Stimulated activated CD4-positive, alpha-beta T cell treated with anti-CD3 and anti-CD28 coated beads, Interleukin-12 subunit alpha, Interleukin-12 subunit beta, amount 100 ng/mL, for 48 hours (primary cell): ENCODE measurements around the gene LHPP.

Experiments used
- DNase-seq, 3 donors: peaks; one replicate each; pipeline ENCODE4 v3.0.0-alpha.2; 2020; ENCODE audit warnings: low read depth in 2 of 3, low spot score in 1 of 3

Gene LHPP

DNA sequence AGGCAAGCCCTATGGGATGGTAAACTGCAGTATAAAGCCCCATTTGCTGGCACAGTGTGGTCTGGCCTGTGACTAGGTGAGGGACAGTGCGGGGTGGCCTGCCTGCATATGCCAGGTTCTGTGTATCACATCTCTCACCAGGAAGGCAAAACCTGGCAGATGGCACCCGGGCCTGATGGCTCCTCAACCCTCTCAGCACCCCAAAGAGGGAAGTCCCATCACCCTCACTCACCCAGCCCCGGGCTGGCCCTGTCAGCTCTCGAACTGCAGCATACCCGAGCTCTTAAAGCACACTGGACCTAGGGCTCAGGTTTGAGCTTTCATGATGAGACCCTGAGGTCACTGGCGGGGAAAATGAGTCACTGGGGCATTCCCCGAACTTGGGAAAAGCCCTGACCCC lies 130.5 kb downstream of the LHPP start:
- no peak for DNase-seq

DNA sequence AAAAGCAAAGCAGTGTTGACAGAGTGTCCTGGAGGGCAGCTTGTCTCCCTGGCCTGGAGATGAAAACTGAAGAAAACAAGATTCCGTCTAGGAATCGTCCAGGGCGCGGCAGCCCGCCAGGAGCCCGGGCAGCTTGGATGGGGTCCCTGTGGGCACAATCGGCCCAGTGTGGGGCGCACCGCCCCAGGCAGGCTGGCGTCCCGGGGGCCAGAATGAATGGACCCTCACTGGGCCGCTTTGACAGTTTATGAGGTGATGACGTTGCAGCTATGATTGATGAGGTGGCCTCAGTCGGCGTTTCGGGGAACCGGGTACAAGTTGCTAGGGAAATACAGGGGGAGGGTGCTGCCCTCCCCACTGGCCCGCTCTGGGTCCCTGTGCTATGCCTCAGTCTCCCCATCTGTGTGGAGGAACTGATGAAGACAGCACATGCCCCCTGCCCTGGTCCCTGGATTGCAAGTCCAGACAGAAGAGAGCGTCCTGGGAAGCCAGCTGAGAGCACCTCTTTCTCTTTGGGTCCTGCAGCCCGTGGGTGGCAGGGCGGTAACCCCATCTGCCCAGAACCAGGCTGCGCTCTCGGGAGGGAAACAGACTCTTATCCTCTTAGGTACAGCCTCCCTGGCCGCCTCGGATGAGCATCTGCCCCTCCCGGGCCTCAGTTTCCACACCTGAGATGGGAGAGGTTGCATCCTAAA lies 131.3 kb downstream of the LHPP start:
- DNase-seq = no peak

DNA sequence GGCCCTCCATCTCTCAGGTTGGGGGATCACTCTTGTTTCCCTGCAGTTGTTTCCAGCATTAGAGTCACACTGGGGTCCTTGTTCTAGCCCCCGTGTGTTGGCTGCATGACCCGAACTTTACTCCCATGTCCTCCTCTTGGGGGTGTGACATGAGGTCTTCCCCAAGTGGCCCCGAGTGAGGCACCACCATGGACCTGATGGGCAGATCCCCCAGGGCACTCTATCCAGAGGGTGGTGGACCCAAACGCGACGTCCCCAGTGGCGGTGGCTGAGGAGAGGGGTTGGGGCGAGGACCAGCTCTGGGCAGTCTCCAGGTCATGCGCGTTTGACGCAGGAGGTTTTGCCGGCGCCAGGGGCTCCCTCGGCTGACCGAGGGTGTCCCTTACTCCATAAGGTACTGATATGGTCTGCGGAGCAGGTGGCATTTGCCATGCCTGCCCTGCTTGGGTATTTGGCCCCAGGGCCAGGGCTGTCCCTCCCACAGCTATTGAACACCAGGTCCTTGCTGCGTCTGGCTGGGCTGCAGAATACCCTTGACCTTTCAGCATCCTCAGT lies 131.9 kb downstream of the LHPP start:
- no peak for DNase-seq

DNA sequence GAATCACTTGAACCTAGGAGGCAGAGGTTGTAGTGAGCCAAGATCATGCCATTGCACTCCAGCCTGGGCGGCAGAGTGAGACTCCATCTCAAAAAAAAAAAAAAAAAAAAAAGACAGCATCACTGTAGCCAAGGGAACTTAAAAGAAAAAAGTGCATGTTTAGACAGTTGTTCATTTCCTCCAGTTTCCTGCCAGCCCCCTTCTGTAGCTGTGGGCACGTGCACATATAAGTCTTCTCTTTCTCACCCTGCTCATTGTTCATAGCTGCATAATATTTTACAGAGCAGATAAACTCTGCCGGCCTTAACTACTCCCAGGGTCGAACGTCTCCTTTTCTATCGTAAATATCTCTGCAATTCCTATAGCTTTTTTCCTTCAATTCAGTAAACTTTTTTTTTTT lies 132.6 kb downstream of the LHPP start:
- DNase-seq = no peak

DNA sequence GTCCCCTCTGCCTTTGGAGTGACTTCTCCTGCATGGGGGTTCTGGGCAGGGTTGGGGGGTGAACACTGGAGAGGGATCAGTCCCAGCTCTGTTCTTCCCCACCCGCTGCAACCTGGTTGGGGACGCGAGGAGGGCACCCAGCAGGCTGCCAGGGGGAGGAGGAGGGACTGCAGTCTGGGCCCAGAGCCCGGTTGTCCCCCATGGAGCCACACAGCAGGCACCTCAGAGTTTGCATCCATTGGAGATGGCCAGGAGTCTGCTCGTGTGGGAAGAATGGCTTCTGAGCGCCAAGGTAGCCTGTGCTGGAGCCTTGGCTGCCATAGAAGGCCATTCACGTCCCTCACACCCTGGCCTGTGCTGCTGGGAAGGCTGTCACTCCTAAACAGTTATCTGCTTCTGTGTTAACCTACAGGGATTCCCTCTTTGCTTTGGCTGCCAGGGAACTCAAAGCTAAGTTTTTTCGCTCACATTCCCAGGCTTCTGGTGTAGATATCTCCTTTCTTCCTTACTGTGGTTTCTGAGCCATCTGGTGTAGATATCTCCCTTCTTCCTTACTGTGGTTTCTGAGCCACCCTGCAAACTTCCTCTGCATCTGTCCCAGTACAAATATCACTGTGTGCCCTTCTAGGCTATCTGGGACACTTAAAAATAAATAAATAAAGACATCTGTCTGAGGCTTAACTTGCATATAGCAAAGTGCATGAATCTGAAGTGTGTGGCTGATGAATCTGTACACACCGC lies 133.7 kb downstream of the LHPP start:
- DNase-seq = no peak

DNA sequence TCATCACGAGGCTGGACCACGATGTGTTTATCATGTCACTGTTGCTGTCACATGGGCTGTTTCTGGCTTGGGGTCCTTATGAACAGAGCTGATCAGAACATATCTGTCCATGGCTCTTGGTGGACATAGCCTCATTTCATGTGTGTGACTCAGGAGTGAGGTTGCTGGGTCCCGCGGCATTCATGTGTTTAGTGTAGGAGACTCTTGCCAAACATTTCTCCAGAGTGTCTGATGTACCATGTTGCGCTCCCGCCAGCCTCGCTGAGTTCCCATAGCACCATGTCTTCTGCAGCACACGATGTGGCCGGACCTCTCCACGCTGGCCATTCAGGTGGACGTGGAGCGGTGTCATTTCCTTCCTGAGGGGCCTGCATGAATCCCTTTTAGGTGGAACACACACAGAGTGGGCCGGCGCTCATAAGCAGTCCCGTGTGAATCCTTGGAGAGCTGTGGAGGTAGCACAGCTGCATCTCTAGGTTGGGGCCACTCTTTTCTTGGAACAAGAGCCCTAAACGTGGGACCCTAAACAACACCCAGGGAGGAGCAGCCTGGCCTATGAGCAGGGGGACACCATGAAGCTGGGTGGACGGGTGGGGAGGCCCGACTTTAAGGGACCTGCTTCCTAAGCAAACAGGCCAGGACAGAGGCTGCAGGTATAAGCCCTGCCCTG lies 134.6 kb downstream of the LHPP start:
- no peak for DNase-seq

DNA sequence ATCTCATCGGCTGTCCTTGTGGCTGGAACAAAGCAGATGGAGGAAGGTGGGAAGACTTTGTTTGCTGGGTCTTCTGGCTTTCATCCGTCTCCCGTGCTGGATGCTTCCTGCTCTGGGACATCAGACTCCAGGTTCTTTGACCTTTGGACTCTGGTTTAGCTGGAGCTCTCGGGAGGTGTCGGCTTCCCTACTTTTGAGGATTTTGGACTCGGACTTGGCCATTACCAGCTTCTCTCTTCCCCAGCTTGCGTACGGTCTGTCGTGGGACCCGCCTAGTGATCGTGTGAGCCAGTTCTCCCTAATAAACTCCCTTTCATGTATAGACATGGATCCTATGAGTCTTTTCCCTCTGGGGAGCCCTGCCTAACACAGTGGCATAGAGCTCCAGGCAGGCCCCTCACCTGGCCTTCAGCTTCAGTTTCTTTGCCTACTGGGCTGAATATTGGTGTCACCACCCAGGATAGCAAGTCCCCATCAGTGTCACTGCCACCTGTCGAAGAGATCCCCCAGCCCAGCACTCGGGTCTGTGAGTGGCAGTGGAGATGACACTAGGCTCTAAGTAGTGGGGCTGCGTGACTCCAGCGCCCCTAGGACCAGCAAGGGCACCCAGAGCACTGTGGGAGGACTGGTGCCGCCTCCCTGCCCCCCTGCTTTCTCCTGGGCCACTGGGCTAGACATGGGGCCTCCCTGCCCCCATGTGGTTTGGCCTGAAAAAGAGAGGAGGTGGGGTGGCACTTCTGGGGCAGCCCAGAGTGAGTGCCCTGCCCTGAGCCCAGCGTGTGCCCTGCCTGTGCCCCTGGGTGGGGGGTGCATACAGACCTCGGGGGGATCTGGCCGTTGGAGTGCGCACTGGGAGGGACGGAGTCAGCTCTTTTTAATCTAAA lies 135.6 kb downstream of the LHPP start:
- no peak for DNase-seq

DNA sequence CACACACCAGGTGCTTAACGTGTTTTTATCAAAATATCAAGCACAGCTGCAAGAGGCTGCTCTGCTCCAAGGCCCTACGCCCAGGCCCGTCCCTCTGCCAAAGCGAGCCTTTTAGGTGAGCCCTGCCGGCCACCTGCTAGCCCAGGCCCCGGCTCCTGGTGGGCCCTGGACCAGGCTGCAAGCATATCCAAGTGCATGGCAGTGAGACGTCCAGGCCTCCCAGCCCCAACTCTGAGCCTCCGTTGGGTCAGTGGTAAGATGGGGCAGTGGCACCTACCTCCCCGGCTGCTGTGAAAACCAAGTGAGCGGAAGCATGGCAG lies 136.2 kb downstream of the LHPP start:
- DNase-seq = no peak

DNA sequence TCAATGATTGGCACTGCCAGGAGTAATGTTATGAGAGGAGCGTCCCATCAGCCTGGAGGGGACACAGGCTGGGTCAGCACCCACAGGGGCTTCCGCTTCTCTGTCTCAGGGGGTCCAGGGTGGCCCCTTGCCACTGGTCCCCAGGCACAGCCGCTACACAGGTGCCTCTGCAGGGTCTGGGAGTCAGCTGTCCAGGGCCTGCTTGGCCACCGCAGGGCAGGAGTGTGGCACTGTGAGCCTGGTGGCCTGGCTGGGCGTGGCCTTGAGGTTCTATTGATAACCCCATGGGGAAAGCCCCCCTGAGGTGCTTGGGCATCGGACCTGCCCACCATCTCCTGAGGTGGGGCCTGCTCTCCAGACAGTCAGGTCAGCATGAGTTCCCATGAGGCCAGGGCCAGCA lies 136.6 kb downstream of the LHPP start:
- no peak for DNase-seq

DNA sequence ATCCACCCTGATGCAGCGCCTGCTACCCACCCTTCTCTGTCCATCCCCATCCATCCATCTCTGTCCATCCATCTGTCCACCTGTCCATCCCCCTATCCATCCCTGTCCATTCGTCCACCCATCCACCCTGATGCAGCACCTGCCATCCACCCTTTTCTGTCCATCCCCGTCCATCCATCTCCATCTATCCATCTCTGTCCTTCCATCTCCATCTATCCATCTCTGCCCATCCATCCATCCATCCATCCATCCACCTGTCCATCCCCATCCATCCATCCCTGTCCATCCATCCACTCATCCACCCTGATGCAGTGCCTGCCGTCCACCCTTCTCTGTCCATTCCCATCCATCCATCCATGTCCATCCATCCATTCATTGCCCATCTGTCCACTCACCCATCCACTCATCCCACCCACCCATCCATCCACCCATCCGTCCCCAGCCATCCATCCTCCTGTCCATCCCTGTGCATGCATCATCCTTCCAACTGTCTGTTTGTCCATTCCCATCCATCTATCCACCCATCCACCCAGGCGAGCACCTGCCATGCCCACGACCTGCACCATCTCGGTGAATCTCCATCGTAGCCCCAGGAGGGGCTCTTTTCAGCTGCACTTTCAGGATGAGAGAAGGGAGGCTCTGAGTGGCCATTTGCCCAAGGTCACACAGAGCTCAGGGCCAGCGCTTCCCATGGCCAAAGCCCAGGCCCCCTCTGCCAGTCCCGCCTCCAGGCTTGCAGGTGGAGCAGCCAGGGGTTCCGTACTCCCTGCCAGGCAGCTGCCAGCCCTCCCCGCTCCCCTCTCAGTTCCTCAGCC lies 137.4 kb downstream of the LHPP start:
- DNase-seq = no peak

DNA sequence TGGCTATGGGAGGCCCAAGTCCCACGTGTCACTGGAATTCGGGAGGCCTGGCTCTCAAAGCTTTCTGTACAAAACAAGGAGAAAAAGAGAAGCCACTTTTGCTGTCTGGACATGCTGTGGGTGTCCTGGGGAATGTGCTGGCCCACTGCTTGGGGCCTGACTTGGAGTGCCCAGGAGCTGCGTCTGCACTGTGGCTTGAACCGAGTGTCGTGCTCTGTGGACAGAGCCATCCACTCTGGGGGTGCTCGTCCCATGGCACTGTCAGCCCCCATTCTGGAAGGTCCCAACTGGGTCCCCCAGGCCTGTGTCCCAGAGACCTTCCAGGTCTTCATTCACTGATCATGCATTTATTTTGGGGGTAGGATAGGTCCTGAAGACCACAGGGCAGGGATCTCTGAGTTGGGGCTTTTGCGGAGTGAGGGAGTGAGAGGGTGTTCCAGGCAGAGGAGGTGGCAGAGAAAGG lies 138.0 kb downstream of the LHPP start:
- no peak for DNase-seq

DNA sequence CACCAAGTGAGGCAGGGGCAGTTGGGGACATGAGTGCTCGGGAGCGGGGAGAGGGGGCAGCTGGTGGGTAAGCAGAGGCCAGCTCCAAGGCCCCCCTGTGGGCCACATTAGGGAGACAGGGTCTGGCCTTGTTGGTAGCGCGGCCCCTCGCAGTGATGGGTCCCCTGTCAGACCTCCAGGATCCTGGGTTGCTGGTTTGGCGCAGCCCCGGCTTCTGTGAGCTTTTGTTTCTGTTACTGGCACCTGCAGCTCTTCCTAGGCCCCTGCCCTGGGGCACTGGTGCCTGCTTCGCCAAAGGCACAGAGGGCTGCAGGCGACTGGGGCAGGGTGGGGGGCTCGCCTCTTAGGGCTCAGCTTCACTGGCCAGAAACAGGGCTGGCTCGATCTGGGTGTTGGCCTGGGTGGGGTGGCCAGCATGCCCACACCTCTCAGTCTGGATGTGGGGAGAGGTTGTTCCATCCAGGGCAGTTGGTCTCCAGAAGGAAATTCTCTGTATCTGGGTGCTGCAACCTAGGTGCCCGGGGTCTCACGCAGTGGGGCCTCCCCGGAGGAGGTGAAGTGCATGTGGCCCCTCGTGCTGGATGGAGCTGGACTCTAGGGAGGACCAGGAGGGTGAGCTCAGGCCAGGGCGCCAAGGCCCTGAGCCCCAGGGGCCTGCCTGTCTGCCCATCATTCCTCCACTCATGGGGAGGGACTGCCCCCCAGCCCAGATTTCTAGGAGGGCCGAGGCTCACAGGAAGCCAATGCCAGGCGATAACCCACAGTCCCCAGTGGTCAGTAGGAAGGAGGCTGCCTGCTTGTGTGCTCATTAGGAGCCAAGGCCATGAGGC lies 138.6 kb downstream of the LHPP start:
- no peak for DNase-seq

DNA sequence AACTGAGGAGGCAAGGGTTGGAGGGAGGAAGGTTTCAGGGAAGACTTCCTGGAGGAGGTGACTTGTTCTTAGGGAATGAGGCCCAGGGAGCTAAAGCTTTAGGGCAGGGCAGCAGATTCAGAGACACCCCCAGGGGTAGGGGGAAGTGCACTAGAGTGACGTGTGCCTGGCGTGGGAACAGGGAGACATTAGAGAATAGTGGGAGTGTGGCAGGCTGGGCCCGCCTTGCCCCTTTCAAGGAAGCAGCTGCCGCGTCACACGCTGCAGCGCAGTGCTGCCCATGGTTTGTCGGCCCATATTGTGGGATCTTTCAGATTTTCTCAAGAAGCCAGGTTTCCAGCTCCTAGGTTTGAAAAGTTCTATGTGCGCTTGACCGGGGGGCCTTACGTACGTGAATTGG lies 139.4 kb downstream of the LHPP start:
- DNase-seq = no peak

DNA sequence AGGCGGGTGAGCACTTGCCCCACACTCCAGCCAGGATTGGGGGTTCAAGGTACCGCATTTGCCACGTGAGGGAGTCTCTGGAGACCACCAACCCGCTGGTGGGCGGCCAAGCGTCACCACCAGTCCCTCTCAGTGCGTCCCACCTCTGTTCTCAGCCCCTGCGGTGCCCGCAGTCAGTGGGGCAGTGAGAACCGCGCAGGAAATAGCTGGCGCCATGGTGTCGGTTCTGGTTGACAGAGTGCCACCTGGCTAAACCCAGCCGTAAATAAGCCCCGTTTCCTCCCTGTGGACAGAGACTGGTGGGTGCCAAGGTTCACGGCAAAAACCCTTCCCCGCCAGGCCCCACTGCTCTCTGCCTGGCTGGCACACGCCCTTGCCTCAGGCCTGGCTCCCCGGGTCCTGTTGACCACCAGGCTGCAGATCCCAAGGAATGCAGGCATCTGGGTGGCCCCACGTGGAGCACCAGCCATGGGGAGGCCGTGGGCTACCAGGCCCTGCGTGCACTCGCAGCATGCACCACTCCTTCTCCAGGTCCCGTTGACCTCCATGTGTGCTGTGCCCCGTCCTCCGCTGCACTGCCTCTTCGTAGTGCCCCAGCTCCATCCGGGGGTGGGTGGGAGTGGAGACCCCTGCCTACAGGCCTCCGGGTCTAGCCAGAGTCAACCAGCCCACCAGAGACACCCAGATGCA lies 140.0 kb downstream of the LHPP start:
- DNase-seq = no peak

DNA sequence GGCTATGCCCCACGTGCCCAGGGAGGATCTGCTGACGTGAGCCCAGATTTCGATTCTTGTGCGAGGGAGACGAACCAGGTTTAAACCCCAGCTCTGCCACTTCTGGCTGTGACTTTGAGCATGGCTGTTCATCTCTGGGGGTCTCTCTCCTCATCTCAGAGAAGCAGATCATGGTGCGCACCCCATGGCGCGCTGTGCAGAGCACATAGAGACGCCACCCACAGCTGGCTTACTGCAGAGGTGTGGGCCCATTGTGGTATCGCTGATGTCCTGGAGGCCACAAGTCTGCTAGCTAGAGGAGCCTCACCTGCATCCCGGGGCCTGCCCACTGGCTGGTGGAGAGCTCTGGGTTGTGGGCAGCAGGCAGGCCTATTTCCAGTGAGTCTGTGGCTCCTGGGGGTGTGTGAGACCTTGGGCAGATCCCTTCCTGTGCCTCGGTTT lies 140.5 kb downstream of the LHPP start:
- DNase-seq = no peak

DNA sequence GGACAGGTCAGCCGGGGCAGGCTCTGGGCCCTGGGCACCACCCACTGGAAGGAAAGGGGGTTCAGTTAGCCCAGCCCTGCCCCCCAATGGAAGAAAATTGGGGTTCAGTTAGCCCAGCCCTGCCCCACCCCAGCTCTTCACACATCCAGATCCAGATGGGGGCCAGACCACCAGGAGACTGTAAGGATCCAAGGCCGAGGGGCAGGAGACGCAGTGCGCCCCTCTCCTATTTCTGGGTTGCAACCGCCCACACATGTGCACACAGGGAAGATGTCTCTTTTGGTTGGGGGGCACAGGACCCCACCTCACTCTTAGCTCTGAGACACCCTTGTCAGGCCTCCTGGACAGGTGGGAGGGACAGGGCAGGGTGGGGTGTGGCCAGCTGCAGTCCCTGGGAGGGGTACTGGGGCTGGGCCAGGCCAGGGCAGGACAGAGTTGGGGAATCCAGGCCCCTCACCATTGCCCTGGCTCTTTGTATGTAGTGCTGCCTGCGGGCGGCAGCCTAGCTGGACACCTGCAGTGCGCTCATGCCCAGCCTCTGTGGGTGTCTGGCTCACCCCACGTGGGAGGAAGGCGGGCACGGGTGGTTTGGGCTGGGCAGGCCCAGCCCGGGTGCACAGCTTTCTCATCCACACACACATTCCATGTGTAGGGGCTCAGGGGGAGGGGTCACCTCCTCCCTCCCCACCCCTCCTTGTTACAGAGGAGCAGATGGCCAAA lies 141.2 kb downstream of the LHPP start:
- DNase-seq = no peak

DNA sequence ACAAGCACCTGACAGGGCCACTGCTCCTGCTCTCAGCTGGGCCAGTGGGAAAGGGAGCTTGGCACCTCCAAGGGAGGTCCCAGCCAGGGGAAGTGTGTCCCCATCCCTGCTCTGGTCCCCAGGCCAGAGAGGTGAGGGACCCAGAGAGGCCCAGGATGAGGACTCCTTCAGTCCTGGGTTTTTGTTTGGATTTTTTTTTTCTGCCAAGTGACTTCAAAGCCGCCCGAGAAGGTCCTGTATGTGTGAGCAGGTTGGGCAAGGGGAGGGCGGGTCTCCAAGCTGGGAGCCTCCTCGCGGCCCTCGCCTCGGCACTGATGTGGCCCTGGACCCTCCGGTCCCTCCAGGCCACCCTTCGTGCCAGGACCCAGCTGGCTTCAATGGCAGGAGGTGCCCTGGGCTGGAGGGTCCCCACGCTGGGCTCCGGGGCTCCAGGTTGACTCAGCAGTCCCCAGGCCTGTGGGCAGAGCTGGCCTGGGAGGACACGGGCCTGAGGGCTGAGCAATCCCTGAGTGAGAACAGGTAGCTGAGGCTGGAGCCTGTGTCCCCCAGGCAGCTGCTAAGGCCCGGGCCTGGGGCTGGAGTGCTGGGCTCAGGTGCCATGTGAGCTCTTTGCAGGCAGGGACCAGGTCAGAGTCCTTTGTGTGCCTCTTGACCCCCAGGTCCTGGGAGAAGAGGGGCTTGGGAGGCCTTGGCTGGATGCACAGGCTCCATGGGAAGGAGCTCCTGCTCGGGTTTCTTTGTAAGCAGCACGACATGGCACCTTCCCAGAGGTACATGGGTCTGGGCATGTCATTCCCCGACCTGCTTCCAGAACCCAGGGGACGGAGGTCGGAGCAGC lies 142.0 kb downstream of the LHPP start:
- no peak for DNase-seq
